Kidney (tissue), 14 donors: ENCODE results near the gene TNNI3K. TPM values are rescaled to one million over a fixed set of nuclear protein-coding genes. Genes with fewer than 3 reads are reported as not detected.

Experiments
- DNase-seq, 5 donors: peaks; one replicate each; pipeline ENCODE4 v3.0.0-alpha.2; 2013 to 2020
- FAIRE-seq: peaks from 2 replicates; lab custom pipeline; 2012; peaks lifted over from hg19 to GRCh38; lab: Jason Lieb, UNC
- H3K27ac ChIP-seq, 2 donors: one replicate each; pipeline ENCODE4 v1.7.0; 2013; ENCODE audit warnings: low read depth in 2 of 2, low read length in 2 of 2, inconsistent platforms in 1 of 2
- H3K27me3 ChIP-seq: one replicate; pipeline ENCODE4 v1.7.1; 2013; ENCODE audit warnings: low read length, inconsistent platforms; ENCODE audit not compliant: control insufficient read depth, insufficient read depth
- H3K36me3 ChIP-seq, 3 donors: one replicate each; pipeline versions ENCODE4 v1.7.0 to v1.7.1; 2013; ENCODE audit warnings: low read length in 3 of 3, control low read depth in 1 of 3, inconsistent platforms in 1 of 3; ENCODE audit not compliant: insufficient read depth in 3 of 3, control insufficient read depth in 2 of 3
- H3K4me1 ChIP-seq, 3 donors: one replicate each; pipeline versions ENCODE4 v1.7.0 to v1.7.1; 2013; ENCODE audit warnings: low read length in 3 of 3, inconsistent platforms in 1 of 3, low read depth in 1 of 3; ENCODE audit not compliant: control insufficient read depth in 2 of 3, insufficient read depth in 2 of 3
- H3K4me3 ChIP-seq, 3 donors: one replicate each; pipeline versions ENCODE4 v1.7.0 to v1.8.1; 2013; ENCODE audit warnings: low read length in 3 of 3, control low read depth in 1 of 3, inconsistent platforms in 1 of 3
- H3K9ac ChIP-seq, 3 donors: one replicate each; pipeline versions ENCODE4 v1.7.0 to v1.7.1; 2013; ENCODE audit warnings: low read length in 3 of 3, control low read depth in 1 of 3, inconsistent platforms in 1 of 3
- H3K9me3 ChIP-seq, 3 donors: one replicate each; pipeline versions ENCODE4 v1.7.0 to v1.7.1; 2013; ENCODE audit warnings: low read length in 3 of 3, control low read depth in 1 of 3, inconsistent platforms in 1 of 3; ENCODE audit not compliant: control insufficient read depth in 2 of 3, insufficient read depth in 1 of 3
- CTCF ChIP-seq: IDR thresholded peaks from 3 replicates; pipeline ENCODE4 v1.5.1; 2012; ENCODE audit warnings: mild to moderate bottlenecking, moderate library complexity, borderline replicate concordance; ENCODE audit not compliant: insufficient read depth; ENCODE audit errors: extremely low read depth
- intact Hi-C: fragments of 100-400 bp; cut with DNase I; formaldehyde crosslinking; loops from one replicate; pipeline ENCODE4 v1.11.1; 2022
- polyA plus RNA-seq: library from polyadenylated mRNA; stranded (reverse); fragments of 350-450 nt; fragmentation: Illumina TruSeq; extraction: RNeasy Lipid Tissue Mini Kit (QIAGEN cat#74804); gene quantifications from one replicate; pipeline ENCODE4 v1.2.3, GENCODE V29; 2014; ENCODE audit warnings: low read depth, low replicate concordance; ENCODE audit not compliant: insufficient read depth
- total RNA-seq: library from RNA; stranded (reverse); fragmentation: NEBNext Ultra II Directional; extraction: Animal tissue kit (Norgen Biotek cat#: 25700); gene quantifications from one replicate; pipeline ENCODE4 v1.2.1, GENCODE V29; 2021
- donor health status: control.
- donor health status: control.
- donor health status: control.
- donor health status: control.
- donor health status: control.
- donor health status: DM: yes; HTN: yes; CAD: no.
- donor health status: Normal renal cell carcinoma (clear cell type).

TNNI3K gene
- total and polyA plus RNA-seq, 2 donors from 2014 or later, result 1.4 to 2.2 TPM

GRCh38 chr1:74430342-74430934, 195.3 kb downstream of the TNNI3K start:
- FAIRE-seq, result no peak
- no peak for TF ChIP-seq CTCF
- H3K4me3 ChIP-seq, result no peak overlapping the region
- no peaks in the 10 kb centered on the region for H3K27me3 ChIP-seq
- no peaks in the 10 kb centered on the region for H3K9me3 ChIP-seq
- H3K4me1 ChIP-seq, result no peaks in the 10 kb centered on the region
- H3K36me3 ChIP-seq, result no peaks in the 10 kb centered on the region
- H3K27ac ChIP-seq, result no peak overlapping the region
- H3K9ac ChIP-seq, result no peak overlapping the region
- intact Hi-C loops, result no loop called here
- DNase-seq, result no peak

DNA sequence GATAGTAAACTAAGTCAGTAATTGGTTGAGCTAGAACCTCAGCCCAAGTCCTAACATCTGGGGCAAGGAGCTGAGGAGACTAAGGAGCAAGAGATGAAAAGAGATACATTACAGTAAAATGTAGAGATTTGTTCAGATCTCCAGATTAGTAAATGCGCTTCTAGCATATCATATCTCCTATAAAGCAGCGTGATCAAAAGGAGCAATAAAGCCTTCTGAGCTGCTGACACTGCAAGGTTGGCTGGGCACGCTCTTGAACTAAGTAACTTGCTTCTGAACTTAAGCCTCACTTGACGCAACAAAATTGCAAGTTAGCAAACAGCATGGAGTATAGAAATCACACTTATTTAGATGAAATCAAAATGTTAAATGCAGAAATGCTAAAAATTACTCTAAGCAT, 196.3 kb downstream of the TNNI3K start:
- no peak for FAIRE-seq
- H3K27me3 ChIP-seq, result no peaks in the 10 kb centered on the region

DNA sequence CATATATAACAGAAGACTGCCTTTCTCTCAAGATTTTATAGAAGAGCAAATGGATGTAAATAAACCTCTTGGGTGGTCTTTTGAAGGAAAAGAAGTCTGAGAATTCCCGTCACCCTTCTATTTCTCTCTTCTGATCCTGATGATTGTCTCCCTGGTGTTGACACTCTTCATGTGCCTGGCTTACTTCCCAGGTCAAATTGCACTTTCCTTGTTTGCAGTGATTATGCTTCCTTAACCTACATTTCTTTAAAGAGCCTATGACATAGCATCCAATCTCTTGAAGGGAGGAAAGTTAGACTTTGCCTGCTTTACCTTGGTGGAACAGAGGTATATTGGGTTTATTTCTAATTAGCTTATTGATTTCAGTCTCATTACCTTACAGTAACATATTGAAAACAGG, 197.1 kb downstream of the TNNI3K start:
- Histone ChIP-seq H3K4me1 (no peaks in the 10 kb centered on the region), H3K36me3 (no peaks in the 10 kb centered on the region), H3K9me3 (no peaks in the 10 kb centered on the region), H3K4me3 (no peak overlapping the region), H3K9ac (no peak overlapping the region), H3K27me3 (no peaks in the 10 kb centered on the region), H3K27ac (no peak overlapping the region)
- intact Hi-C loops, result no loop called here
- no peak for TF ChIP-seq CTCF
- no peak for DNase-seq
- FAIRE-seq, result no peak

More for the DNA sequence above, 196.3 kb downstream of the TNNI3K start:
- Histone ChIP-seq H3K9me3 (no peaks in the 10 kb centered on the region), H3K36me3 (no peaks in the 10 kb centered on the region), H3K4me1 (no peaks in the 10 kb centered on the region), H3K27ac (no peak overlapping the region), H3K4me3 (no peak overlapping the region), H3K9ac (no peak overlapping the region)
- intact Hi-C loops, result no loop called here
- DNase-seq, result no peak
- no peak for TF ChIP-seq CTCF

GRCh38 chr1:74434321-74434720, 199.1 kb downstream of the TNNI3K start:
- H3K4me3 ChIP-seq, result no peak overlapping the region
- FAIRE-seq, result no peak

More at GRCh38 chr1:74434321-74434720, 199.1 kb downstream of the TNNI3K start:
- intact Hi-C loops, result no loop called here
- H3K9me3 ChIP-seq, result no peaks in the 10 kb centered on the region
- no peaks in the 10 kb centered on the region for H3K27me3 ChIP-seq
- no peak overlapping the region for H3K9ac ChIP-seq
- no peak for DNase-seq
- no peak for TF ChIP-seq CTCF
- no peak overlapping the region for H3K27ac ChIP-seq
- no peaks in the 10 kb centered on the region for H3K4me1 ChIP-seq
- H3K36me3 ChIP-seq, result no peaks in the 10 kb centered on the region
